ENCODE results near the gene FGFBP3.

FGFBP3 gene

GRCh38 chr10:91909117-91909677 is at the start of gene FGFBP3:
Gene FGFBP3, minus strand, starts transcription at chr10:91909486. Its CDS starts 517 bp downstream, at chr10:91908969.
- peak; percentile 86 for FAIRE-seq

- peak; percentile 38 for FAIRE-seq
These were observed 47.8 kb upstream of the FGFBP3 start for GRCh38 chr10:91957091-91957490.

GRCh38 chr10:91955114-91955513 is 45.8 kb upstream of the FGFBP3 start:
- FAIRE-seq: no peak

- FAIRE-seq: no peak
These were observed 44.4 kb upstream of the FGFBP3 start for GRCh38 chr10:91953600-91954160.

- no peak for FAIRE-seq
These were observed 35.8 kb upstream of the FGFBP3 start for GRCh38 chr10:91944880-91945630.

GRCh38 chr10:91941426-91941825 is 32.1 kb upstream of the FGFBP3 start:
- FAIRE-seq: no peak

GRCh38 chr10:91939653-91940052 is 30.4 kb upstream of the FGFBP3 start:
- no peak for FAIRE-seq

- no peak for FAIRE-seq
These were observed 26.6 kb upstream of the FGFBP3 start for GRCh38 chr10:91935886-91936285.

- FAIRE-seq: no peak
These were observed 23.5 kb upstream of the FGFBP3 start for GRCh38 chr10:91932737-91933136.

GRCh38 chr10:91931526-91932190 is 22.4 kb upstream of the FGFBP3 start:
- FAIRE-seq: no peak

- FAIRE-seq: no peak
These were observed 21.7 kb upstream of the FGFBP3 start for GRCh38 chr10:91930939-91931338.

GRCh38 chr10:91925022-91925320 is 15.7 kb upstream of the FGFBP3 start:
- no peak for FAIRE-seq

GRCh38 chr10:91924212-91925021 is 15.1 kb upstream of the FGFBP3 start:
- no peak for FAIRE-seq

GRCh38 chr10:91923371-91924211 is 14.3 kb upstream of the FGFBP3 start, which contains the start of gene BTAF1:
Gene BTAF1, plus strand, starts transcription at chr10:91923770. Its CDS starts 307 bp downstream, at chr10:91924077.
- FAIRE-seq: peak; percentile 68

GRCh38 chr10:91919651-91920050 is 10.4 kb upstream of the FGFBP3 start:
- no peak for FAIRE-seq

- no peak for FAIRE-seq
These were observed 1.2 kb upstream of the FGFBP3 start for GRCh38 chr10:91910467-91910866.

- no peak for FAIRE-seq
These were observed 759 bp downstream of the FGFBP3 start for GRCh38 chr10:91908337-91909116.

- FAIRE-seq: no peak
These were observed 1.4 kb downstream of the FGFBP3 start for GRCh38 chr10:91907914-91908336.

- no peak for FAIRE-seq
These were observed 2.2 kb downstream of the FGFBP3 start for GRCh38 chr10:91907033-91907594.

- FAIRE-seq: peak; percentile 97
These were observed 7.3 kb downstream of the FGFBP3 start for GRCh38 chr10:91901784-91902677.
